Ishikawa (cell line): ENCODE measurements around the gene SPRY4.

Source experiments
- CEBPB ChIP-seq: IDR thresholded peaks from 2 replicates; pipeline ENCODE4 v1.6.1; 2012
- CREB1 ChIP-seq: IDR thresholded peaks from 2 replicates; pipeline ENCODE4 v1.6.1; 2012; ENCODE audit warnings: low read depth
- EGR1 ChIP-seq: IDR thresholded peaks from 2 replicates; pipeline ENCODE4 v1.6.1; 2012
- EP300 ChIP-seq: IDR thresholded peaks from 2 replicates; pipeline ENCODE4 v1.6.1; 2012; ENCODE audit warnings: borderline replicate concordance
- FOXM1 ChIP-seq: IDR thresholded peaks from 2 replicates; pipeline ENCODE4 v1.6.1; 2012; ENCODE audit warnings: low read depth, borderline replicate concordance
- NFIC ChIP-seq: IDR thresholded peaks from 2 replicates; pipeline ENCODE4 v1.6.1; 2012
- RAD21 ChIP-seq: IDR thresholded peaks from 2 replicates; pipeline ENCODE4 v1.6.1; 2012; ENCODE audit warnings: low read depth
- REST ChIP-seq: IDR thresholded peaks from 2 replicates; pipeline ENCODE4 v1.6.1; 2012; ENCODE audit warnings: low read depth, mild to moderate bottlenecking
- TAF1 ChIP-seq: IDR thresholded peaks from 2 replicates; pipeline ENCODE4 v1.6.1; 2012; ENCODE audit warnings: low read depth, mild to moderate bottlenecking
- TCF12 ChIP-seq: IDR thresholded peaks from 2 replicates; pipeline ENCODE4 v1.6.1; 2012; ENCODE audit warnings: low read depth
- TEAD4 ChIP-seq: IDR thresholded peaks from 2 replicates; pipeline ENCODE4 v1.6.1; 2012
- YY1 ChIP-seq: IDR thresholded peaks from 2 replicates; pipeline ENCODE4 v1.6.1; 2012; ENCODE audit warnings: low read depth
- ZBTB7A ChIP-seq: IDR thresholded peaks from 2 replicates; pipeline ENCODE4 v1.6.1; 2012; ENCODE audit warnings: low read depth
- TF ChIP-seq, protein P1 (sequence below): IDR thresholded peaks from 2 replicates; pipeline ENCODE4 v1.6.1; 2012
- TF ChIP-seq, protein P2 (sequence below): IDR thresholded peaks from 2 replicates; pipeline ENCODE4 v1.6.1; 2012

SPRY4 gene

GRCh38 chr5:142316681-142317080 is 8.1 kb downstream of the SPRY4 start:
- no peak for TF ChIP-seq EGR1
- TF ChIP-seq, protein P1, sequence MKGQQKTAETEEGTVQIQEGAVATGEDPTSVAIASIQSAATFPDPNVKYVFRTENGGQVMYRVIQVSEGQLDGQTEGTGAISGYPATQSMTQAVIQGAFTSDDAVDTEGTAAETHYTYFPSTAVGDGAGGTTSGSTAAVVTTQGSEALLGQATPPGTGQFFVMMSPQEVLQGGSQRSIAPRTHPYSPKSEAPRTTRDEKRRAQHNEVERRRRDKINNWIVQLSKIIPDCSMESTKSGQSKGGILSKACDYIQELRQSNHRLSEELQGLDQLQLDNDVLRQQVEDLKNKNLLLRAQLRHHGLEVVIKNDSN: no peak
- TF ChIP-seq RAD21: no peak
- TF ChIP-seq TCF12: no peak
- no peak for TF ChIP-seq REST
- TF ChIP-seq TAF1: no peak
- TF ChIP-seq ZBTB7A: no peak
- TF ChIP-seq CREB1: no peak
- TF ChIP-seq CEBPB: no peak
- TF ChIP-seq EP300: no peak
- no peak for TF ChIP-seq TEAD4
- no peak for TF ChIP-seq YY1
- TF ChIP-seq NFIC: no peak
- TF ChIP-seq FOXM1: no peak
- TF ChIP-seq, protein P2, sequence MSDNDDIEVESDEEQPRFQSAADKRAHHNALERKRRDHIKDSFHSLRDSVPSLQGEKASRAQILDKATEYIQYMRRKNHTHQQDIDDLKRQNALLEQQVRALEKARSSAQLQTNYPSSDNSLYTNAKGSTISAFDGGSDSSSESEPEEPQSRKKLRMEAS: no peak

DNA sequence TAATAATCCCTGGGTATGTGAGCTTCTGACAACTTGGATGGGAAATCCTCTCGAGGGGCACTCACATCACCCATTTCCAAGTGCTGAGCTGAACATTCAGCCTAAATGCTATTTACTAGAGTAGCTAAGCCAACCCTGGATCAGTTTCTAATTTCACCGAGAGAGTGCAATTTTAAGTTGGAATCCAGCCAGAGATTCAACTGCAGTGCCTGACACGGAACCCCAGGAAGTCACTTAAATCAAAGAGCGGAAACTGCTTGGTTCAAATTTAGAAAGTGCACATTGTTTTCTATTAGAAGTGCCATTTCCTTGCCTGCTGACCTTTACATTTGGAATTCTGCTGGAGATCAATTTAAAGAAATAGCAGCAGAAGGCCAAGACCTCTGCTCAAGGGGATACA is 8.8 kb downstream of the SPRY4 start:
- TF ChIP-seq REST: no peak
- no peak for TF ChIP-seq CEBPB
- peak; percentile 67 for TF ChIP-seq TEAD4
- TF ChIP-seq EGR1: no peak
- peak; percentile 94 for TF ChIP-seq NFIC
- TF ChIP-seq, protein P1: no peak
- TF ChIP-seq FOXM1: peak; percentile 89
- no peak for TF ChIP-seq ZBTB7A
- peak; percentile 80 for TF ChIP-seq EP300
- no peak; the same call in 1 of the 2 replicates for TF ChIP-seq RAD21
- TF ChIP-seq, protein P2: peak; percentile 59
- TF ChIP-seq CREB1: no peak
- peak; percentile 78 for TF ChIP-seq TCF12

GRCh38 chr5:142315096-142315900 is 9.5 kb downstream of the SPRY4 start:
- TF ChIP-seq RAD21 (no peak), CEBPB (no peak), ZBTB7A (no peak), EGR1 (no peak), YY1 (no peak), FOXM1 (no peak), TAF1 (no peak), CREB1 (no peak), NFIC (no peak), TCF12 (no peak), TEAD4 (no peak)
- TF ChIP-seq, protein P1: no peak
- TF ChIP-seq, protein P2: no peak

GRCh38 chr5:142314606-142315005 is 10.2 kb downstream of the SPRY4 start:
- TF ChIP-seq, protein P2: no peak
- TF ChIP-seq TCF12 (no peak), CREB1 (no peak), CEBPB (no peak), NFIC (no peak), FOXM1 (no peak), EGR1 (no peak), TAF1 (no peak), RAD21 (no peak), ZBTB7A (no peak)

- no peak for TF ChIP-seq NFIC
- peak; percentile 77 for TF ChIP-seq REST
Measured at GRCh38 chr5:142314109-142314508, 10.7 kb downstream of the SPRY4 start.
